Body of pancreas (tissue), 4 donors: ENCODE data around the gene NAA25. TPM values are rescaled to one million over a fixed set of nuclear protein-coding genes. Genes with fewer than 3 reads are reported as not detected.

Experiments
- ATAC-seq: fragments of 150-250 bp; one replicate; pipeline ENCODE4 v1.9.1; 2016
- DNase-seq, 4 donors: peaks; one replicate each; pipeline ENCODE4 v3.0.0-alpha.2; 2019
- H3K27ac ChIP-seq, 4 donors: fragments of 200-600 bp; sonication (generic); 1 replicate in 3 of 4; 2 replicates in 1 of 4; pipeline versions ENCODE4 v1.5.1 to v1.6.1; 2016 to 2019; ENCODE audit warnings: mild to moderate bottlenecking in 1 of 4, mixed read lengths in 1 of 4, moderate library complexity in 1 of 4
- H3K27me3 ChIP-seq, 2 donors: fragments of 200-600 bp; sonication (generic); one replicate each; pipeline ENCODE4 v1.6.0; 2016; ENCODE audit warnings: mild to moderate bottlenecking in 1 of 2
- H3K36me3 ChIP-seq, 2 donors: fragments of 200-600 bp; sonication (generic); replicated peaks in 1 of 2; 2 replicates each; pipeline ENCODE4 v1.5.1; 2016; ENCODE audit warnings: low read depth in 2 of 2; ENCODE audit not compliant: insufficient read depth in 1 of 2
- H3K4me1 ChIP-seq: fragments of 200-600 bp; sonication (generic); one replicate; pipeline ENCODE4 v1.6.0; 2016
- H3K4me3 ChIP-seq, 2 donors: fragments of 200-600 bp; sonication (generic); 1 replicate in 1 of 2; 2 replicates in 1 of 2; pipeline ENCODE4 v1.5.1; 2016 to 2019
- H3K9me3 ChIP-seq, 3 donors: fragments of 200-600 bp; sonication (generic); 1 replicate in 2 of 3; 2 replicates in 1 of 3; pipeline ENCODE4 v1.5.1; 2016
- CTCF ChIP-seq, 7 experiments: fragments of 450-650 bp in 4 of 7; fragments of 200-600 bp in 3 of 7; sonication (generic) in 3 of 7; IDR thresholded peaks; one replicate each; pipeline ENCODE4 v1.5.1; 2016 to 2019; ENCODE audit warnings: antibody characterized with exemption in 7 of 7
- POLR2A ChIP-seq, 3 donors: fragments of 450-650 bp; IDR thresholded peaks; one replicate each; pipeline ENCODE4 v1.6.1; 2016; ENCODE audit warnings: antibody characterized with exemption in 3 of 3, mild to moderate bottlenecking in 2 of 3
- WGBS, 2 donors: methylation state at CpG; one replicate each; pipeline ENCODE4 v1.1.5; 2017; 5-methylcytosine and 5-hydroxymethylcytosine counted together
- intact Hi-C: fragments of 100-400 bp; cut with DNase I; formaldehyde crosslinking; loops from one replicate; pipeline ENCODE4 v1.15.1; 2023
- total RNA-seq, 2 donors: library from RNA; depleted of rRNA; stranded (reverse); fragments of >200 nt; gene quantifications; one replicate each; pipeline ENCODE4 v1.1.0, GENCODE V29; 2016

NAA25 gene
- total RNA-seq, 2 donors from 2014 or later: 12.5 to 17.6 TPM

- no peaks in the 10 kb centered on the region for H3K27me3 ChIP-seq
- no peak overlapping the region for H3K27ac ChIP-seq
- DNase-seq: no peak
- no peak overlapping the region for H3K4me3 ChIP-seq
- no peaks in the 10 kb centered on the region for H3K9me3 ChIP-seq
- H3K4me1 ChIP-seq: peaks cover 6% of the 10 kb centered on the region
- peaks cover 0 to 3% of the 10 kb centered on the region in 2 donors for H3K36me3 ChIP-seq
- intact Hi-C loops: no loop called here
- no peak for ATAC-seq
- TF ChIP-seq CTCF (IDR thresholded peaks at IDR 0.05) (no peak), POLR2A (IDR thresholded peaks at IDR 0.05) (no peak)
Observed at GRCh38 chr12:112096070-112096469, 12.5 kb downstream of the NAA25 start.

GRCh38 chr12:112091563-112091962 lies 17.0 kb downstream of the NAA25 start:
- H3K9me3 ChIP-seq: no peaks in the 10 kb centered on the region
- no peak for DNase-seq
- no peak overlapping the region for H3K4me3 ChIP-seq
- peaks cover 2% of the 10 kb centered on the region for H3K4me1 ChIP-seq
- no peak for TF ChIP-seq CTCF (IDR thresholded peaks at IDR 0.05)
- no peak for TF ChIP-seq POLR2A (IDR thresholded peaks at IDR 0.05)
- no peaks in the 10 kb centered on the region for H3K27me3 ChIP-seq
- WGBS, 2 donors: 90 to 93% methylated on average over 3 of the region's 3 CpGs
- no peak overlapping the region for H3K27ac ChIP-seq
- intact Hi-C loops: no loop called here
- ATAC-seq: no peak
- peaks cover 0 to 20% of the 10 kb centered on the region in 2 donors for H3K36me3 ChIP-seq

GRCh38 chr12:112087851-112088250 lies 20.7 kb downstream of the NAA25 start:
- no peak for TF ChIP-seq POLR2A (IDR thresholded peaks at IDR 0.05)
- no peak for TF ChIP-seq CTCF (IDR thresholded peaks at IDR 0.05)
- no peaks in the 10 kb centered on the region for H3K9me3 ChIP-seq
- no peak for ATAC-seq
- H3K36me3 ChIP-seq: peaks cover 0 to 20% of the 10 kb centered on the region in 2 donors
- no peaks in the 10 kb centered on the region for H3K27me3 ChIP-seq
- intact Hi-C loops: no loop called here
- H3K4me1 ChIP-seq: peaks cover 4% of the 10 kb centered on the region
- 88 to 92% methylated on average over 1 of the region's 1 CpG for WGBS, 2 donors
- DNase-seq: no peak
- H3K27ac ChIP-seq: no peak overlapping the region
- H3K4me3 ChIP-seq: no peak overlapping the region

GRCh38 chr12:112087055-112087850 lies 21.3 kb downstream of the NAA25 start:
- H3K36me3 ChIP-seq: peaks cover 0 to 20% of the 10 kb centered on the region in 2 donors
- peaks cover 4% of the 10 kb centered on the region for H3K4me1 ChIP-seq
- H3K9me3 ChIP-seq: no peaks in the 10 kb centered on the region
- DNase-seq: no peak
- 90 to 94% methylated on average over 2 of the region's 2 CpGs for WGBS, 2 donors
- intact Hi-C loops: no loop called here
- H3K27me3 ChIP-seq: no peaks in the 10 kb centered on the region
- TF ChIP-seq CTCF (IDR thresholded peaks at IDR 0.05): no peak
- no peak for ATAC-seq
- H3K4me3 ChIP-seq: no peak overlapping the region
- H3K27ac ChIP-seq: no peak overlapping the region

GRCh38 chr12:112066566-112066965 lies 42.0 kb downstream of the NAA25 start:
- peaks cover 11 to 39% of the 10 kb centered on the region in 2 donors for H3K36me3 ChIP-seq
- H3K4me3 ChIP-seq: no peak overlapping the region
- H3K9me3 ChIP-seq: no peaks in the 10 kb centered on the region
- 68 to 80% methylated on average over 2 of the region's 2 CpGs for WGBS, 2 donors
- no peaks in the 10 kb centered on the region for H3K27me3 ChIP-seq
- H3K27ac ChIP-seq: no peak overlapping the region
- TF ChIP-seq CTCF (IDR thresholded peaks at IDR 0.05) (no peak), POLR2A (IDR thresholded peaks at IDR 0.05) (no peak)
- no peak for ATAC-seq
- no peaks in the 10 kb centered on the region for H3K4me1 ChIP-seq
- no peak for DNase-seq
- intact Hi-C loops: no loop called here
